NCI-H2081 (cell line): ENCODE data around the gene GPR84.

ENCODE experiments used
- DNase-seq, 2 experiments: peaks; one replicate each; lab custom pipeline; 2025; lab: John Stamatoyannopoulos, UW

GPR84 gene

DNA sequence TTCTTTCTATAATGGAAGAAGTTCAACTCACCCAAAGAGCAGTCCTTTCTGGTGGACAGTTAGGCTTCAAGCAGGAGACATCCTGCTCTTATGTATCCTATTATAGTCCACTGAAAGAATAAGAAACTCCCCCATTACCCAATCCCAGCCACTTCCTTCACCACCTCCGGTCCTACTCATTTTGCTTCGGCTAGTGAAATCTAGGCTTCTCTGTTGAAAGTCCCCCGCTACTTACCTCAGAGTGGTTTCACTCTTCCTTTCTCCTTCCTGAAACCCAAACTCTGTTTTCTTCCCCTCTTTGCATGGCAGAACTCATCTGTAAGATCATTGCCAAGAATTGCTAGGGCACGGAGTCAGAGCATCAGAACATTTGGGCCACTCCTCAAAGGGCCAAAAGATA, at the start of gene GPR84:
TSS of gene GPR84 (minus strand) at position 74 of the 400 bp plus-strand sequence. CDS start 635 bp downstream, outside the sequence.
- no peak for DNase-seq

DNA sequence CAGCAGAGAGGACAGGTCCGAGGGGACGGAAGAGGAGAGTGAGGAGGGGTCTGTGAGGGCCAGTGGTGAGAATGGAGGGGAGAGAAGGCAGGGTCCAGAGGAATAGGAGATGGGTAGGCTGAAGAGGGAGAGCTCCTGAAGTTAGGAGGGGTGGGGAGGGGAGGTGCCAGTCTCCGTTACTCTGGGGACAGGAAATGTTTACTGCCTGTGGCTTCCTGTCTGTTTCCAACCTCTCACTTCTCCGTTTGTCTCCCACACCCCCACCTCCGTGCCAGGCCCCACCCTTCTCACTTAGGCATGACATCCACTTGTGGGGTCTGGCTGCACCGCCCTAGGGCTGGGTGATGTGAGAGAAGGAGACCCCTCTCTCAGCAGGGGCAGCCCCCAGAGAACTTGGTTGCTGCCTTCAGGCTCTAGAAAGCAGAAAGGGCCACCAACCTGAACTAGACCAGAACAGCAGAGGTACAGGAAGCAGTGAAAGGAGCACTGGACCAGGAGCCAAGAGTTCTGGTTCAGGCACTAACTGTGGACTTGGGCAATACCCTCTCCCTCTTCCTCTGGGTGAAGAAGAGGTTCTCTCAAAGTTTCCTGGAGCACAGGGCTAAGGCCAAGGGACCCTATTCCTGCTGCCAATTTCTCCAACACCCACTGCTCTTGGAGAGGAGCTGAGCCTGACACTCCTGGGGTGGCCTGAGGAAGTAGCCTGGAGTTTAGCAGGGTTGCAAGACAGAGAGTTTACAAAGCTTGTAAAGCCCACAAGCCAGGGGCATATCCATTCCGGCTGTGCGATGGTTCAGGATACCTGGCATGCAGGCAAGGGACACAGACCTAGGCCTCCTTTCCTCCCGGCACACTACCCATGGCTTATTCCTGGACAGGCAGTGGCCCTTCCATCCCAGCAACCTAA, 49.3 kb upstream of the GPR84 start:
- no peak for DNase-seq

DNA sequence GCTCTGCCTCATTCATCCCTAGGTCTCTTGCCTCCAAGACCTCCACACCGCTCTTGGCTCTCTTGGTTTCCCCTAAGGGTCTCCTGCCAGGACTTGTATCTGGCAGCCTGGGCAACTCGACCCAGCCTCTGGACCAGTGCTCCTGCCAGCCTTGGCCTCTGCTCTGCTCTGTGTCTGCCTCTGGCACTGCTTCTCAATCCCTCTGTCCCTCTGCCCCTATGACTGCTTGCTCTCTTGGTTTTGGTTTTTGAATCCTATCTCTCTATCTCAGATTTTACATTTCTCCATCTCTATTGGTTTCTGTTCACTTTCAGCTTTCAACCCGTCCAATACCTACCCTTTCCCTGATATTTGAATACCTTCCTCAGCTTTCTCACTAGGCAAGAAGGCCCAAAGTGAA, 48.5 kb upstream of the GPR84 start:
- DNase-seq: no peak

DNA sequence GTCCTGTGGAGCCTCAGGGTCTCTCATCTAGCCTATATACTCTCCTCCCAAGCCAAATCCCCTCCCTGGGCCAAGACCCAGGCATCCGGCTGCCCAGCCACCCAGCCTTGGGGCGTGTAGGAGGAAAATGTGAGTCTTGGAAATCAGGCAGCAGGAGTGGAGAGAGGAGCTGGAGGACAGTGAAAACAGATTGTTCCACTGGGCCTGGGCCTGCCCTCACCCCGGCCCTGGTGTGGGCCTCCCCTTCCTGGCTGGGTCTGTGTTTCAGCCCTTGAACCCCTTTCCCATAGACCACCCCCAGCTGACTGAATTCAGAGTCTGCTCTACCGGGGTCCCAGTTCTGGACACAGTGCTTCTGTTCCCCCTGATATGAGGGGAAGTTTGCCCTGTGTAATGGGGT, 48.1 kb upstream of the GPR84 start:
- DNase-seq: no peak

DNA sequence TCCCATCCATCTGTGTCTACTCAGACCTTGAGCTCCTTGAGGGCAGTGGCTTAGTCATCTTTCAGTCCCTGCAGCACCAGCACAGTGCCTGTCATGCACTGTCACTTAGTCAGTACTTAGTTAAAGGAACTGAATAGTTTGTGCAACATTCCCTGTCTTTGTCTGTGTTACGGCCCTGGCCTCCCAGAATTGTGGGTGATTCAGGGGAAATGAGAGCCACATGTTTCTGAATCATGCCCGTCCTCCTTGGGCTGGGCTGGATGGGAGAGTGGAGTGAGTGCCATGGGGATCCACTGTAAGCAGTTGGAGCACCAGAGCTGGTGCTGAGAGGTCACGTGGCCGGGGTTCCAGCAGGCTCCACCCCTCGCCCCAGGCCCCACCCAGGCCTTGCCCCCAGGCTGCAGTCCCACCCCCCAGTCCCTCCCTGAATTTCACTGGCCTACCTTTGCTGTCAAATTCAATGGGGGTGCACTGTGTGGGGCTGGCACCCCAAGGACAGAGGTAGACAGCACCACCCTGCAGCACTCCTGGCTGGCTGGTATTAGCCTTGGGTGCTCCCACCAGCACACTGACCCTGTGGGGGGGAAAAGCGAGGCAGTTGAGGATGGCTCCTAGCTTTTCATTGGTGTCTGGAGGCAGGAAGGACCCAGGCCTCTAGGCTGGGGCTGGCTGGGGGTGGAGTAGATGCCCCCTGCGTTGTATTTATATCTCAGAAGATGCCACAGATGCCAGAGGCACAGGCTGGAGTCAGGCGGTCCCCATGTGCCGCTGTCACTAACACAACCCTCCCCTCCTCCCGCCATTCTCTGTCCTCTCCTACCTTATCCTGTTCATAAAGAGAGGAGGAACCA, 47.3 kb upstream of the GPR84 start:
- DNase-seq: no peak

DNA sequence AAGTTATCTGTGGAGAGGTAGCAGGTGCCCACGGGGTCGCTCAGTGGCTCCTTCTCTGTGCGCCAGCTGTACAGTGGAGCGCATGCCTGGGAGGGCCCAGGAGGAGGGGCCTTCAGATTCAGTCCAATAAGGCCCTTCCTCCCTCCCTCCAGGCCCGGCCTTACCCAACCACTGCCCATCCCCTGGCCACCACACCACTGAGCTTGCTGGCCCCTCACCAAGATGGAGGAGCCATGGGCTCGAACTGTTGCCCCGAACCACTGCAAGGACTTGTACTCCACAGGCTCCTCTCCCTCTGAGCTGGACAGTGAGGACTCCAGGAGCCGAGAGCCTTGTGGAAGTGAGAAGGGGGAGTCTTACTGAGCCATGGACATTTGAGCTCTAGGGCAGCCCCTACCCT, 45.0 kb upstream of the GPR84 start:
- no peak for DNase-seq

DNA sequence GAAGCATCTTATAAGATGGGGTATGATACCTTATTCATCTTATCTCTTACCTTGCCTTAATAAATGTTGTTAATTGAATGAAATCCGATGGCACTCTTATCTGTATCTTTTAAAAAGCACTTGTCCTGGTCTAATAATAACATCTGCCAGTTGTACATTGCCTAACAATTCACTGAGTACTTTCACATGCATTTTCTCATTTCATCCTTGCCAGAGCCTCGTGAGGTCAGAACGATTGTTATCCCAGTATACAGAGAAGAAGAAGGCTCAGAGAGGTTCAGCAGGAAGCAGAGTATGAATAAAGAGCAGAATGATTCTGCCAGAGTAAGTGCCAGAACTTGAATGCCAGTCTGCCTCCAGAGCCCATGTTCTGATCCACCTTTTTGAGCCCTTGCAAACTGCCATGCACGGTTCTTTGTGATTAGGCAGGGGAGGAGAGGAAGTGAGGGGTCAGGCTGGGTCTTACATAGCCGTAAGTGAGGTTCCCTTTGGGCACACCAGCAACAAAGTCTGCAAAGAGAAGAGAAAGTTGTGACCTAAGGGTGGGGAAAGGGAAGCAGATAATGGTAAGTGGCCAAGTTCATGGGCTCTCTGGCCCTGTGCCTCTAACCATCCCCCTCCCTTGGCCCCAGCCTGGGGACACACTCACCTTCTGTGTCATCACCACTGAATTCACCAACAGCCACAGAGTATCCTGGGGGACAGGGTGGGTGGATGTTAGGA, 43.1 kb upstream of the GPR84 start:
- DNase-seq: no peak

DNA sequence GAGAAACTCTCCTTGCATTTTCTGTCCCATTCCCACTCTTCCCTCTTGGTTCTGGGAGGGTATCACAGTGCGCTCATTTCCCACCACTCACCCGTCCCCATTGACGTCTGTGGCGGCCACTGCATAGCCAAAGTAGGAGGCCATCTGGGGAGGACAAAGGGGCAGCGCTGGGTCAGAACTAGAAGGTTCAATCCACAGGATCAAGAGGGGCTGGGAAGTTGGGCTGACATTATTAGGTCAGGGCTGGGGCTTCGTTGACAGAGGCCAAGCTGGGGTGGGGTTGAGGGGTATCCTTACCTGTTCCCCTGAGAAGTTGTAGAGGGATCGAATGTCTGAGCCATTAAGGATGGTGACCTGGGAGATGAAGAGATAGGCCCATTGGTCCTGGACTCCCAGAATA, 41.3 kb upstream of the GPR84 start:
- DNase-seq: no peak

DNA sequence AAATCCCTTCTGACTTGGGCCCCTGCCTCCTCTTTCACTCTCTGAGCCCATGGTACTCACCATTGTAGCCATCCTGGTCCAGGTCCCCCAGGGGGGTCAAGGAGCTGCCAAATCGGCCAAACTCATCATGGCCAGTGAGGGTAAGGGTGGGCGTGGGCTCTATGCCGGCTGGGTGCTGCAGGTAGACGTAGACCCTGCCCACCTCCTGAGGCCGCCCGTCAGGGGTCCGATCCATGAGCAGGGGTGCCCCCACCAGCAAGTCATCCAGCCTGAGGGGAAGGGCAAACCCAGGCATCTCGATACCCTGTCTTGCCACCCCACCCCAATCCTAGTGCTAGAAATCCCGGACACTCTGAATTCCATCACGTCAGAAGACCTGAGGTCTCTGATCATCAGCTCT, 40.8 kb upstream of the GPR84 start:
- no peak for DNase-seq

DNA sequence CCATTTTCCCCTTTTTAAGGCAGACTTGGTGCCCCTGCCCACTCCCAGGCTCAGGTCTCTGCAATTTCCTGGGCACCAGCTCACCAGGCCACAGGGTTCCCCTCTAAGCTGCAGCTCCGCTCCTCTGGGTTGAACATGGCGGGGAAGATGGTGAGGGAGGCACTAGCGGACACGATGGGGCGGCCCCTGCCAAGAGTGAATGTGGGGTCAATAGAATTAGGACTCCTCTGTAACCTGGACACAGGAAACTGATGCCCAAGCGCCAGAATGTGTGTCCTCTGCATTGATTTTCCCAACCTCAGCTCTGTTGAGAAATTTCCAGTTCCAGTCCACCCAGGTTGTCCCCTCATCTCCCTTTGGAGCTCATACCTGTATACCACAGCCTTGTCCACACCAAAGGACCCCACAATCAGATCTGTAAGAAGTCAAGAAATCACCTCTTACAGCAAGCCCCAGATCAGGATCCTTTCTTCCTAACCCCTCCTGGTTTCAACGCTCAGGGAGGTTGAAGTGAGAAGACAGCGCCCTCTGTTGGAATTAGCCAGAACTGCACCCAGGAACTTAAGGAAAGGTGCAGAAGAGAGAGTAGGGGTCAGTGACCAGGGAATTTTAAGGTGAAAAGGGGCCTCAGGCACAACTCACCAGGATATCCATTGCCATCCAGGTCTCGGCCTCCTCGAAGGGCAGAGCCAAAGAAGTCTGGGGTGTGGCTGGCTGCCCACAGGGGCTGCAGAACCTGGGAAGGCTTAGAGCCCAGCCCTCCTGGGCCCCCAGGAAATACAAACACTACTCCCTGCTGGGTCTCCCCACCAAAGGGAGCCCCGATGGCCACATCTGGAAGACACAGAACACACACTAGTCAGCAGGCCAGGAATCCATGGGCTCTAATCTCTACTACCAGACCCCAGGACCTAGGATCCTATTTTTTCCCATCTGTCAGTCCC, 40.0 kb upstream of the GPR84 start:
- DNase-seq: peak; percentile 31 to 46

DNA sequence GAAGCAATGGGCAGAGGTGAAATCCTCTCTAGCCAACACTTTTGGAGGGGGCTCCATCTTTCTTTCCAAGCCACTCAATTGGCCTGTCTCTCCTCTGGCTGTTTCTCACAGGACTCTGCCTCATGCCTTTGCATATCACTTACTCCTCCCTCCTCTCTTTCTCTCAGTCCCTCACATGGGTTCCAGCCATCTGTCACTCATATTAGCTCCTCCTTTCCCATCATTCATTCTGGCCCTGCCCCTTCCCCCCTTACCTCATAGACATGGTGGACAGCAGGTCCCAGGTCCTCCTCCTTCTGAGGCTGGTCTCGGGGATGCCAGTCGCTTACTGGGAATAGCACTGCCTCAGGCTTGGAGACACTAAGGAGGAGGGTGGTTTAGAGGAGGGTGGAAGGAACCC, 36.8 kb upstream of the GPR84 start:
- no peak for DNase-seq

DNA sequence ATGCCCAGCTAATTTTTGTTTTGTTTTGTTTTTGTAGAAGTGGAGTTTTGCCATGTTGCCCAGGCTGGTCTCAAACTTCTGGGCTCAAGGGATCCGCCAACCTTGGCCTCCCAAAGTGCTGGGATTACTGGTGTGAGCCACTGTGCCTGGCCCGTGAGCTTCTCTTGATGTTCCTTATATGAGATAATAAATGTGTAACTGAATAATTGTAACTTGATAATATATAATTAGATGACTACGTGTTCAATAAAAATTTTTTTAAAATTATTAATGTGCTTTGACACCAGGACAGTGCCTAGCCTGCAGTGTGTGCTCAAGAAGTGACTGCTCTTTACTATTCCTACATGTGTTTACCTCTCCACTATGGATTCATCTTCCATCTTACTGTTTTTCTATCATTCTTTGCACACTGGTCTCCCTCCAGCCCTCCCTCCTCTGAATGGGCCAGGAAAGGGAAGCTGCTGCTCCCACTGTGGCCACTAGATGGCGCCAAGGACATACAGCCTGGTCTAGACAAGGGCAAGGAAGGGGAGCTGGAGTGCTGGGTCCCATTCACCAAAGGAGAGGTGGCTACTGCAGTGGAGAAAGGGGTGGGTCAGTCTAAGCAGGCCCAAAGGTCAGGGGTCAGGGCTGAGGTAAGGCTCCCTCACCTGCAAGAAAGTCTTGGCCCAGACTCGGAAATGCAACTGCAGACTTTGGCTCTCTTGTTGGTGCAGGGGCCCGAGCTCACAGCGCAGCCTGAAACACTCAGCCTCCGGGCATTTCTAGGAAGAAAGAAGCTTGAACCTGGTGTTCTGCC, 34.9 kb upstream of the GPR84 start:
- DNase-seq: peak; percentile 70 to 76

DNA sequence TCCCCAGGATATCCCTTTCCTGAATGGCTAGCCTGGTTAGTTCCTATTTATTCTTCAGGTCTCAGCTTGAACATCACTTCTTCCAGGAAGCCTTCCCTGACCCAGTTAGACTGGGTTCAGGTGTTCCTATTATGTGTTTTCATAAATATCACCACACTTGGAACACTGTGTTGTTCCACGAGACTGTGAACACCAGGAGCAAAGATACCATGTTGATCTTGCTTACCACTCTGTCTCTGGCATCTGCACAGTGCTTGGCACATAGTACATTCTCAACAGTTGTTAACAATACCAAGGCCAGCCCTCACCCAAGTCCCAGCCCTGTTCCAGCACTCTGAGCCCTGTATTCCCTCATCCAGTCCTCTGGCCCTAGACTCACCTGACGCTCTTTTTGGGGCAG, 33.9 kb upstream of the GPR84 start:
- DNase-seq: no peak

DNA sequence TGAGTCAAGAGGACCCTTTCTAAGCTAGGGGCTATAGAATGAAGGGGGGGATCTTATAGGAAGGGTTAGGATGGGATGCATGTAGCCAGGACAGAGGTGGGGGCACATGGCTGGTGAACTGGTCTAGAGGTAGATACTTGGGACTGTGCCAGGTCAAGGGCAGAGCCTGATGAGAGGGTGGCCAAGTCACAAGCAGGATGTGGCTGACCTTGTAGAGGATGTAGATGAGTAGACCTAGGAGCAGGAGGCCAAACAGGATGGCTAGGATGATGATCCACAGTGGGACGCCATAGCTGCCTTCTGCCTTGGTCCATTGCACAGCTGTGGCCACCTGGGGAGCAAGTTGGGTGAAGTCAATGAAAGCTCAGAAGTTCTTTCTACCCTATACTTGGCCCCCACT, 32.9 kb upstream of the GPR84 start:
- DNase-seq: no peak

DNA sequence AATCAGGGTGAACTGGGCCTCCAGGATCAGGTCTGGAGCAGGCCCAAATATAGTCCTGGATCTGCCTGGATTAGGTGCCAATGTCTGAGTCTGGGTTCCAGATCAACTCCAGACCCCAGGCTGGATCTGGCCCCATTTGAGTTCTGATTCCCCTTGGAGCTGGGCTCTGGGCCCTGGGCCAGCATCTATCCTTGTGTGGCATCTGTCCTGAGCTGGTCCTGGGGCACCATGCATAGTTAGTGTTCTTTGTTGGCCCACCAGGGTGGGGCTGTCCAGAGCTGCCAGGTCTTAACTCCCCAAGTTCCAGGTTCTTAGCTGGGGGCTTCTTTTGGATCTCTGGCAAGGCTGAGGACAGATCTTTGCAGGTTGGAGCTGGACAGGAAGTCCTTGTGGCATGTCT, 31.3 kb upstream of the GPR84 start:
- no peak for DNase-seq

DNA sequence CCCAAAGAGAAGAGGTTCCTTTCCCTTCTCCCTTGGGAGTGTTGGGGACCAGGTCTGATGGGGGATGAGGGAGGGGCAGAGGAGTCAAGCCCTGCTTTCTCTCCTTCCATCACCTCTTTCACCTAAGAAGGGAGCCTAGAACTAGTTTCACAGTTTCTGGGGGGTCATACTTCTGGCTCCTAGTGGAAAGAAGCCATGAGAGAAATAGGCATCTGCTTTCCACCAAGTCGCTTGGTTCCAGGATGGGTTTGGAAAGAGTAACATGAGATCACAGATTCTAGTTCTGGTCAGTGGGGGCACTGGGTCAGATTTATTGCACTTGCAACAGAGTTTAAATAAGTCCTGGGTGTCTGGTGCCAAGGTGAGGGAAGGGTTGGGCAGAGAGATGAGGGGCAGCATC, 30.7 kb upstream of the GPR84 start:
- no peak for DNase-seq

DNA sequence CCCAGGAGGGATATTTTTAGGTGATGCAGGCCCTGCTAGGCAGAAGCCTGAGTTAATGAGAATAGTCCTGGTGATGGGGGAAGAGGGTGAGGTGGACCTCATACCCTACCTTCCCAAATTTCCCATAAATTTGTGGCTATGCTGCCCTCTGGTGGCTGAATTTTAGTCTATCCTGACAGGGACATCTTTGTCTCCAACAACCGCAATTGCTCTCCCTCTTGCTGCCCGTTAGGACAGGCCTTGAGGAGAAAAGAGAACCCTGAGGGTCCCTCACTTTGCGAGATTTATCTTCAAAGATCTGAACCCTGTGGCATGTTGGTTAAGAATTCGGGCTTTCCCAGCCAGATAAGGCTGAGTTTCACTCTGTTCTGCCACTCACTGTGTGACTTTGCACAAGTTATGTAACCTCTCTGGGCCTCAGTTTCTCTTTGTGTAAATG, 30.0 kb upstream of the GPR84 start:
- peak; percentile 48 to 51 for DNase-seq

DNA sequence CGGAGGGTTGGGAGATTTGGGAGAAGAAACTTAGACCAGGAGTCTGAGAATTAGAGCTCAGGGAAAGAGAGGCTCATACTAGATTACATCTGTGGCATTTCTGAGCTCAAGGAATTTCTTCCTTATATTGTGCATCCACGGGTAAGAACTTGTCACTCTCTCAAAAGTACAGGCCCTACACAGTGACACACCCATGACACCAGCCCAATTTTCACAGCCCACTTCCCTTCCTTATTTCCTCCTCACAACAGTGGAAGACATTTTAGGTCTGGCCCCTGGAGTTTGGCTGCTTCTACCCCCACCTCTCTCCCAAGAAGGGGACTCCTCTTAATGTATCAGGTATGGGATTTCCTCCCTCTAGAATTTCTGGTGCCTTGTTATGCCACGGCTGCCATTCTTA, 29.5 kb upstream of the GPR84 start:
- no peak for DNase-seq

DNA sequence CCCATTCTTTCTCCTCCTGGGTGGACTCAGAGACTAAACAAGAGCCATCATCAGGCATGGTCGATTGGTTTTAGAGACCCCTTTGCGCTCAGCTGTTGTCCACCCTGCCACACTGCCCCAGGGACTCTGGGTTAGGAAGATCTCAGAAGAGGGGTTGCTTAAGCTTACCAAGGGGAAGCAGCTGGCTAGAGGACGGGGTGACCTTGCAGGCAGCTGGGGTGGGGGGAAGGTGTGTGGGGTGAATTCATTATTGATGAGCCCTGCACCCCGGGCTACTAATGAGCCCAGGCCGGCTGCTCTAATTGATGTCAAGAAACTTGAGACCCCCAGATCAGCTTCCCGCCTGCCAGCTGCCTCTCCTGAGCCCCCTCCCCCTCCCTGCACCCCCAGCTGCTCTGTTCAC, 28.9 kb upstream of the GPR84 start:
- no peak for DNase-seq

DNA sequence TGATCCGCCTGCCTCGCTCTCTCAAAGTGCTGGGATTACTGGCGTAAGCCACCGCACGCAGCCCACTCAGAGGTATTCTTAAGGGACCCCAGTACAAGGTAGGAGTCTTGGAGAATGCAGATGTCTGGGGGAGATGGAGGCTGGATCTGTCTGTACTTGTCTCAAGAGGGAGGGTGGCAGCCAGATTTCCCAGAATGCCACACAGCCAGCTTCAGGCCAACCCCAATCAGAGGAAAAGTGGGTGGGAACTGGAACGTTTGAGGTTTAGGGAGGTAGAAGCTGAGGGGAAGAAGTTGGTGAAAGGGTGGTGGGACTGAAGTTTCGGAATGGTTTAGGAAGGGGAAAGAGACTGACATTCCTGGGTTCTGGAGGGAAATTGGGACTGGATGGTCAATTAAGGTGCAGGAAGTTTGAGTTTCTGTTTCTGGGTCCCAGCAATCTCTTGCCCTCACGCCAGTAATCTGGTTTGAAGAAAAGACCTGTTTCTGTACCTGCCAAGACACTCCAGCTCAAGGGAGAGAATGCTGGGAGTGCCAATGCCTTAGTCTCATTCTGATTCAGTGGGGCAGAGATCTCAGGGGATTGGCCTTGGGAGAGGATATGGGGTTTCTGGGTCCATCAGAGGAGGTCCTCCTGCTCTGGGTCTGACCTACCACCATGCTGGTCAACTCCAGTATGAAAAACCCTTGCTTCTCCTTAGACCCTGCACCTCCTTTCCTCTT, 28.4 kb upstream of the GPR84 start:
- DNase-seq: no peak
